ENCODE results near the gene PTPRG.

GRCh38 chr3:61828880-61829721 is 267.7 kb downstream of the PTPRG start:
- TF ChIP-seq CTCF (IDR thresholded peaks at IDR 0.05; ENCODE audit: insufficient read depth, low read depth, low read length) (no peak), EZH2 (IDR thresholded peaks at IDR 0.05; ENCODE audit: insufficient read depth, low read length) (no peak)
